Neutrophil (primary cell): Measurements from ENCODE around the gene CBARP.

Experiments used
- H3K27ac ChIP-seq: fragments of 200-600 bp; sonication (generic); 2 replicates; pipeline ENCODE4 v1.5.1; 2016; ENCODE audit warnings: mild to moderate bottlenecking, moderate library complexity
- H3K27me3 ChIP-seq: fragments of 200-600 bp; sonication (generic); 2 replicates; pipeline ENCODE4 v1.6.0; 2016; ENCODE audit warnings: mild to moderate bottlenecking
- H3K36me3 ChIP-seq: fragments of 200-600 bp; sonication (generic); 2 replicates; pipeline ENCODE4 v1.5.1; 2017
- H3K4me1 ChIP-seq, 2 experiments: fragments of 200-600 bp in 1 of 2; sonication (generic) in 1 of 2; 1 replicate in 1 of 2; 2 replicates in 1 of 2; pipeline versions ENCODE4 v1.5.1 to v1.6.1; 2013 to 2016; ENCODE audit warnings: low read depth in 1 of 2, low read length in 1 of 2, mild to moderate bottlenecking in 1 of 2, moderate library complexity in 1 of 2; ENCODE audit not compliant: control insufficient read depth in 1 of 2, insufficient read depth in 1 of 2
- H3K4me3 ChIP-seq, 2 experiments: fragments of 200-600 bp in 1 of 2; sonication (generic) in 1 of 2; 1 replicate in 1 of 2; 2 replicates in 1 of 2; pipeline ENCODE4 v1.5.1; 2013 to 2016; ENCODE audit warnings: low read depth in 1 of 2, low read length in 1 of 2, mild to moderate bottlenecking in 1 of 2, moderate library complexity in 1 of 2
- H3K9me3 ChIP-seq: fragments of 200-600 bp; sonication (generic); 2 replicates; pipeline ENCODE4 v1.5.1; 2016
- TF ChIP-seq, protein P1 (sequence below): fragments of 200-600 bp; sonication (generic); IDR thresholded peaks from 2 replicates; pipeline ENCODE4 v1.5.1; 2016; ENCODE audit warnings: antibody characterized with exemption

CBARP gene

DNA sequence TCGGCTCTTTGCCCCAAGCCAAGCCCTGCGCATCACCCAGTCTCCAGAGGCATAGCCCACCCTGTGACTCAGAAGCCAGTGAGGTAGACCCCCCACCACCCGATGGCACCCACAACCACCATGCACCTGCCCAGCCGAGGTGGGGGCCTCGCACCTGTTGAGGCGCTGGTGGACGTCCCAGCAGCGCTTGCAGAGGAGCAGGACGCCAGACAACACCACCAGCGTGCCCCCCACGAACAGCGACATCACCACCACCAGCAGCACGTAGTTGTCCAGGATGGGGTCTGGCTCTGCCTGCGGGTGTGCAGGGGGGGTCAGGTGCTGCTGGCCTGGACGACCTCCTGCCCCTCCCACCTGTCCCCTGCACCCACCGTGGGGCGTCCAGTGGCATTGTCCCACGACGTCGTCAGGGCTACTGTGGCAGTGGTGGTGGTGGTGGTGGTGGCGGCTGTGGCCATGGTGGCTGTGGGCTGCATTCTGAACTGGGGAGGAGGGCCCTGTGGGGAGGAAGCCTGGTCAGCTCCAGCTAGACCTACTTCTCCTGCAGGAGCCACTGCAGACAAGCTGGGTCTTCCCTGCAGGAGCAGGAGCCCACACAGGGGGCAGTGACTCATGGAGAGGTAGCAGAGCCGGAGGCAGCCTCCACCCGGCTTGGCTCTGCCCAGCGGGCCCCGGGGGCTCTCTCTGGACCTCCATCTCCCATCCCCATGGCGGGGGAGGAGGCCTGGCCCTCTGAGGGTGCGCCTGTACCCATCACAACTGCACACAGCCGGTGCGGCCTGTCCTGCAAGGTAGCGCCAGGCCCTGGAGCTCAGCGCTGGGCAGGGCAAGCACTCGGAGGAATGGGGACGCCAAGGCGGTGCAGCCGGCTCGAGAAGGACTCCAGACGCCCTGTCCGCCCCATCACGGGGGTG, 1.9 kb downstream of the CBARP start:
- no peaks in the 10 kb centered on the region for H3K36me3 ChIP-seq
- peaks cover 13 to 20% of the 10 kb centered on the region in 2 experiments for H3K4me1 ChIP-seq
- no peak overlapping the region for H3K27ac ChIP-seq
- no peaks in the 10 kb centered on the region for H3K9me3 ChIP-seq
- TF ChIP-seq, protein P1, sequence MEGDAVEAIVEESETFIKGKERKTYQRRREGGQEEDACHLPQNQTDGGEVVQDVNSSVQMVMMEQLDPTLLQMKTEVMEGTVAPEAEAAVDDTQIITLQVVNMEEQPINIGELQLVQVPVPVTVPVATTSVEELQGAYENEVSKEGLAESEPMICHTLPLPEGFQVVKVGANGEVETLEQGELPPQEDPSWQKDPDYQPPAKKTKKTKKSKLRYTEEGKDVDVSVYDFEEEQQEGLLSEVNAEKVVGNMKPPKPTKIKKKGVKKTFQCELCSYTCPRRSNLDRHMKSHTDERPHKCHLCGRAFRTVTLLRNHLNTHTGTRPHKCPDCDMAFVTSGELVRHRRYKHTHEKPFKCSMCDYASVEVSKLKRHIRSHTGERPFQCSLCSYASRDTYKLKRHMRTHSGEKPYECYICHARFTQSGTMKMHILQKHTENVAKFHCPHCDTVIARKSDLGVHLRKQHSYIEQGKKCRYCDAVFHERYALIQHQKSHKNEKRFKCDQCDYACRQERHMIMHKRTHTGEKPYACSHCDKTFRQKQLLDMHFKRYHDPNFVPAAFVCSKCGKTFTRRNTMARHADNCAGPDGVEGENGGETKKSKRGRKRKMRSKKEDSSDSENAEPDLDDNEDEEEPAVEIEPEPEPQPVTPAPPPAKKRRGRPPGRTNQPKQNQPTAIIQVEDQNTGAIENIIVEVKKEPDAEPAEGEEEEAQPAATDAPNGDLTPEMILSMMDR, result no peak
- peaks cover 84% of the 10 kb centered on the region for H3K27me3 ChIP-seq
- H3K4me3 ChIP-seq, result no peak overlapping the region

DNA sequence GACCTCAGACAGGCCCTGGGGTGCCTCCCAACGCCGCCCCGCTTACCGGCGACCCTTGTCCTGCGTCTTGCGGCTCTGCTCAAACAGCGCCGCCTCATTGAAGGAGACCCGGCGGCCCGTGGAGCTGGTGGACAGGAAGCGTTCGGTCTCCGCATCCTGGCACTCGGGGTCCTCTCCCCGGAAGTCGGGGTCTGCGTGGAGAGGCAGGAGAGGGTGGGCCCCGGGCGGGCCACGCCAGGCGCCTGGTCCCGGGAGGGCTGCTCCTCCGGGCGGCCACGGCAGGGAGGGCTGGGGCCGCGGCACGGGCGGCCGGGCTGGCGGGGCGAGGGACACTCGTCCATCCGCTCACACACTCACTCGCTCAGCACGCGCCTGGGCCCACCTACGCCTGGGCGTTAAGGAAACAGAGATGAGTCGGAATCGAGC, 2.8 kb downstream of the CBARP start:
- no peak overlapping the region for H3K4me3 ChIP-seq
- no peaks in the 10 kb centered on the region for H3K9me3 ChIP-seq
- peaks cover 6 to 11% of the 10 kb centered on the region in 2 experiments for H3K4me1 ChIP-seq
- peaks cover 75% of the 10 kb centered on the region for H3K27me3 ChIP-seq
- H3K36me3 ChIP-seq, result no peaks in the 10 kb centered on the region
- H3K27ac ChIP-seq, result no peak overlapping the region
- TF ChIP-seq, protein P1, result no peak

DNA sequence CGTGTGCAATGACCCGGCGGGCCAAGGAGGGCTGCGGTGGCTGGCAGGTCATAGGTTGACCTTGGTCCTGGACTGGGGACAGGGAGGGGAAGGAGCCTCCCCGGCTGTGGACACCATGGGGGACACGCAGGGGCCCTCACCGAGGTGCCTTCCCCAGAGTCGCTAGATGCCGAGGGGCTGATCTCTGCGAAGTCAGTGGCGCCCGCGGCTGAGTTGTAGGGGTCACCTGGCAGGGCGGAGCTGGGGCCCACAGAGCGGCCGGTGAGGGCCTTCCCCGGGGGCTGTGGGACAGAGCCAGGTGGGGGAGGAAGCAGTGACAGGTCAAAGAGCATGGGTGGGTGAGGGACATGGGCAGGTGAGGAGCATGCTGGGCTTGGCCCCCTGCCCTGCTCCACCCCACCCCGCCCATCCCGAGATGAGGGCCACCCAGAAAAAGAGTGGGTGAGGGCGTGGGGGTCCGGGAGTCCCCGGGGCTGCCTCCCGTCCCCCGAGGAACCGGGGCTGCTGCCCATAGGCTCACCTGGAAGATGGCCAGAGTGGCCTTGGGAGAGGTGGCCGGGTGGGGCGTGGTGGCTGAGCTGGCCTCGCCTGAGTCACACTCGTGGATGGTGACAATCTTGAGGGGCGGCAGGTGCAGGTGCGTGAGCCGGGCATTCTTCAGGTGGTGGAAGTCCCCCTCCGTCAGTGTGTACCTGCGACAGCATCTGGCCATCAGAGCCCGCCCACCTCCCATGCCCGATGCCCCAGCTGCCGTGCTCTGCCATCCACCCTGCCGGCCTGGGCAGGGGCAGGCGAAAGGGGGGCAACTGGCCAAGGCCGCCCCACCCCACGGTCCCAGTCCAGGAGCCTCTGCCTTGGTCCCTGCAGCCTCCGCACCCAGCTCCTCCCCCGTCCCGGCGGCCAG, 3.5 kb downstream of the CBARP start:
- Histone ChIP-seq H3K4me3 (no peak overlapping the region), H3K4me1 (peaks cover 6 to 9% of the 10 kb centered on the region in 2 experiments), H3K27me3 (peaks cover 68% of the 10 kb centered on the region), H3K36me3 (no peaks in the 10 kb centered on the region), H3K27ac (no peak overlapping the region), H3K9me3 (no peaks in the 10 kb centered on the region)
- TF ChIP-seq, protein P1, result no peak

DNA sequence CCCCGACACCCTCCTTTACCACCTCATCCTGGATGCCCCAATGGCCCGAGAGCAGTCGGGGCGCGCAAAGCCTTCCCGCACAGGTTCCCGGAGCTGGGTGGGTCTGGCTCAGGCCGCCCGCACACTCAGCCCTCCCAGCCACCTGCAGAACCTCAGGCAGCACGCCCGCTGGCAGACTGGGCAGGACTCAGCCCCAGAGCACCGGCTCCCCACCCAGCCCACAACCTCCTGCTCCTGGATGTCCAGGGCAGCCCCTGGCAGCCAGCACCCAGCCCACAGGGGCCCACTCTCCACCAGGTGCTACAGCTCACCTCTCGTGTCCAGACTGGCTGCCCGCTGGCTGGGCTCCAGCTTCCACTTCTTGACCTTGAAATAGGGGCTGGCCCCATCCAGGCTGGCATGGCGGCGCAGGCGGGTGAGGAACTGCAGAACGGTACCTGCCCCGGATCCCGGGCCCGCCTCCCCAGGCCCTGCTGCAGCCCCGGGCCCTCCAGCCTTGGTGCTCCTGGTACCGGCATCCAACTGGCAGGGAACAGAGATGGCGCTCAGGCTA, 4.6 kb downstream of the CBARP start:
- Histone ChIP-seq H3K27me3 (peaks cover 57% of the 10 kb centered on the region), H3K4me1 (peaks cover 6 to 9% of the 10 kb centered on the region in 2 experiments), H3K36me3 (peaks cover 2% of the 10 kb centered on the region), H3K9me3 (no peaks in the 10 kb centered on the region), H3K4me3 (no peak overlapping the region), H3K27ac (no peak overlapping the region)
- TF ChIP-seq, protein P1, result no peak

DNA sequence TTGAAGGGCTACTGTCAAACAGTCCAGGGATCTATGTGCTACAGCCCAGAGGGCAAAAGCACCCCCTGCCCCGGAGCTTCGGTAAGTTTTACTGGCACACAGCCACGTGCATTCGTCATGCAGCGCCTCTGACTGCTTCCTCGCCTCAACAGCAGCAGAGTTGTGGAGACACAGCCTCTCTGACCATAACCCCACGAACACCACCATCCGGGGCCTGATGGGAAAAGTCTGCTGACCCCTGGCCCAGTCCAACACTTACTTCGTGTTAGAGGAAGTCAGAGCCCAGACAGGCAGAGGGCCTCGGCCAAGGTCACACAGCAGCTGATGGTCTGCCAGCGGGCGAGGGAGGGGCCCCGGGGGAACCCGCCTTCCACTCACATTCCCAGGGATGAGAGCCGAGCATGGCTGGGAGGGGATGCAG, 5.1 kb downstream of the CBARP start:
- Histone ChIP-seq H3K4me1 (peaks cover 6 to 9% of the 10 kb centered on the region in 2 experiments), H3K27ac (no peak overlapping the region), H3K27me3 (peaks cover 53% of the 10 kb centered on the region), H3K36me3 (peaks cover 7% of the 10 kb centered on the region), H3K4me3 (no peak overlapping the region), H3K9me3 (no peaks in the 10 kb centered on the region)
- TF ChIP-seq, protein P1, result no peak
